ENCODE data around the gene ARHGAP6.
"Not testable (repeated sequence)": the region's sequence is repeated elsewhere in the genome, so short reads cannot be mapped to it uniquely, and the experiment has no call there.

The ARHGAP6 gene

GRCh38 chrX:11135564-11136185 is 530.0 kb downstream of the ARHGAP6 start:
- no peak for DNase-seq

GRCh38 chrX:11131146-11131545 is 534.6 kb downstream of the ARHGAP6 start:
- DNase-seq = no peak

GRCh38 chrX:11130136-11130535 is 535.6 kb downstream of the ARHGAP6 start:
- DNase-seq = no peak

GRCh38 chrX:11129534-11130105 is 536.1 kb downstream of the ARHGAP6 start:
- no peak for DNase-seq

- no peak for DNase-seq
Measured at GRCh38 chrX:11125060-11125459, 540.7 kb downstream of the ARHGAP6 start.

GRCh38 chrX:11124112-11124511 is 541.6 kb downstream of the ARHGAP6 start:
- DNase-seq = no peak

- DNase-seq = not testable (repeated sequence)
Measured at GRCh38 chrX:11123087-11123486, 542.6 kb downstream of the ARHGAP6 start.

GRCh38 chrX:11119313-11119943 is 546.3 kb downstream of the ARHGAP6 start:
- no peak for DNase-seq

- no peak for DNase-seq
Measured at GRCh38 chrX:11117745-11118144, 548.0 kb downstream of the ARHGAP6 start.

- DNase-seq = no peak
Measured at GRCh38 chrX:11113731-11114130, 552.0 kb downstream of the ARHGAP6 start.

GRCh38 chrX:11111947-11112346 is 553.8 kb downstream of the ARHGAP6 start:
- DNase-seq = no peak

- DNase-seq = peak; percentile 58 to 65
Measured at GRCh38 chrX:11111037-11111851, 554.5 kb downstream of the ARHGAP6 start, which contains the start of gene HCCS. Gene HCCS (plus strand): TSS chrX:11111332. CDS start chrX:11112061, 729 bp downstream.

GRCh38 chrX:11109968-11110367 is 555.8 kb downstream of the ARHGAP6 start:
- DNase-seq = no peak

- no peak for DNase-seq
Measured at GRCh38 chrX:11108253-11108941, 557.3 kb downstream of the ARHGAP6 start.

GRCh38 chrX:11105080-11105479 is 560.6 kb downstream of the ARHGAP6 start:
- DNase-seq = no peak

GRCh38 chrX:11103751-11104150 is 562.0 kb downstream of the ARHGAP6 start:
- DNase-seq = no peak

- no peak for DNase-seq
Measured at GRCh38 chrX:11103006-11103405, 562.7 kb downstream of the ARHGAP6 start.

GRCh38 chrX:11100281-11101035 is 565.3 kb downstream of the ARHGAP6 start:
- DNase-seq = no peak

GRCh38 chrX:11099465-11099864 is 566.3 kb downstream of the ARHGAP6 start:
- no peak for DNase-seq

GRCh38 chrX:11097933-11098332 is 567.8 kb downstream of the ARHGAP6 start:
- DNase-seq = no peak

- DNase-seq = no peak
Measured at GRCh38 chrX:11089802-11090201, 575.9 kb downstream of the ARHGAP6 start.
